Urothelium cell line (cell line): Measurements from ENCODE around the gene MS4A2.
"Not testable (repeated sequence)": the region's sequence is repeated elsewhere in the genome, so short reads cannot be mapped to it uniquely, and the experiment has no call there.

Experiments used
- DNase-seq: peaks from one replicate; pipeline ENCODE4 v3.0.0; 2011; ENCODE audit warnings: low spot score, mixed read lengths
- FAIRE-seq: peaks from 2 replicates; lab custom pipeline; 2011; peaks lifted over from hg19 to GRCh38; lab: Jason Lieb, UNC

Gene MS4A2

GRCh38 chr11:60100516-60100915, 12.1 kb downstream of the MS4A2 start:
- DNase-seq, result no peak
- FAIRE-seq, result no peak

GRCh38 chr11:60101368-60101767, 12.9 kb downstream of the MS4A2 start:
- not testable (repeated sequence) for DNase-seq, FAIRE-seq

- not testable (repeated sequence) for DNase-seq, FAIRE-seq
Measured at GRCh38 chr11:60104471-60105115, 16.1 kb downstream of the MS4A2 start.

- FAIRE-seq, DNase-seq: not testable (repeated sequence)
Measured at GRCh38 chr11:60108631-60109030, 20.2 kb downstream of the MS4A2 start.

GRCh38 chr11:60111793-60112192, 23.3 kb downstream of the MS4A2 start:
- FAIRE-seq (no peak), DNase-seq (no peak)

- no peak for DNase-seq
- no peak for FAIRE-seq
Measured at GRCh38 chr11:60116996-60117790, 28.7 kb downstream of the MS4A2 start.

GRCh38 chr11:60118338-60118737, 29.9 kb downstream of the MS4A2 start:
- no peak for FAIRE-seq

GRCh38 chr11:60119710-60120109, 31.2 kb downstream of the MS4A2 start:
- DNase-seq (no peak), FAIRE-seq (no peak)

More at GRCh38 chr11:60118338-60118737, 29.9 kb downstream of the MS4A2 start:
- no peak for DNase-seq

GRCh38 chr11:60121264-60121663, 32.8 kb downstream of the MS4A2 start:
- DNase-seq (no peak), FAIRE-seq (no peak)

- no peak for FAIRE-seq
- no peak for DNase-seq
Measured at GRCh38 chr11:60122414-60123036, 34.1 kb downstream of the MS4A2 start.

- DNase-seq (no peak), FAIRE-seq (no peak)
Measured at GRCh38 chr11:60124802-60125432, 36.5 kb downstream of the MS4A2 start.

- FAIRE-seq (no peak), DNase-seq (no peak)
Measured at GRCh38 chr11:60125956-60126585, 37.6 kb downstream of the MS4A2 start.

- FAIRE-seq (no peak), DNase-seq (peak; percentile 38)
Measured at GRCh38 chr11:60127311-60127811, 38.9 kb downstream of the MS4A2 start.

- FAIRE-seq (no peak), DNase-seq (no peak)
Measured at GRCh38 chr11:60128376-60128775, 39.9 kb downstream of the MS4A2 start.

GRCh38 chr11:60128866-60129265, 40.4 kb downstream of the MS4A2 start:
- DNase-seq, result not testable (repeated sequence)

GRCh38 chr11:60129853-60130252, 41.4 kb downstream of the MS4A2 start:
- FAIRE-seq (no peak), DNase-seq (no peak)

More at GRCh38 chr11:60128866-60129265, 40.4 kb downstream of the MS4A2 start:
- not testable (repeated sequence) for FAIRE-seq

- peak; percentile 57 for DNase-seq
- peak; percentile 35 for FAIRE-seq
Measured at GRCh38 chr11:60130496-60130895, 42.0 kb downstream of the MS4A2 start.

- DNase-seq, result no peak
- FAIRE-seq, result no peak
Measured at GRCh38 chr11:60131912-60132311, 43.4 kb downstream of the MS4A2 start.

GRCh38 chr11:60133917-60134316, 45.5 kb downstream of the MS4A2 start:
- no peak for FAIRE-seq
- no peak for DNase-seq

- no peak for DNase-seq
- no peak for FAIRE-seq
Measured at GRCh38 chr11:60143768-60144167, 55.3 kb downstream of the MS4A2 start.
